Fibroblast of skin of right biceps (primary cell): ENCODE measurements around the gene SORD.
"Not testable (repeated sequence)": the region's sequence is repeated elsewhere in the genome, so short reads cannot be mapped to it uniquely, and the experiment has no call there.

Source experiments
- DNase-seq: peaks from one replicate; pipeline ENCODE4 v3.0.0-alpha.2; 2013

Gene SORD

DNA sequence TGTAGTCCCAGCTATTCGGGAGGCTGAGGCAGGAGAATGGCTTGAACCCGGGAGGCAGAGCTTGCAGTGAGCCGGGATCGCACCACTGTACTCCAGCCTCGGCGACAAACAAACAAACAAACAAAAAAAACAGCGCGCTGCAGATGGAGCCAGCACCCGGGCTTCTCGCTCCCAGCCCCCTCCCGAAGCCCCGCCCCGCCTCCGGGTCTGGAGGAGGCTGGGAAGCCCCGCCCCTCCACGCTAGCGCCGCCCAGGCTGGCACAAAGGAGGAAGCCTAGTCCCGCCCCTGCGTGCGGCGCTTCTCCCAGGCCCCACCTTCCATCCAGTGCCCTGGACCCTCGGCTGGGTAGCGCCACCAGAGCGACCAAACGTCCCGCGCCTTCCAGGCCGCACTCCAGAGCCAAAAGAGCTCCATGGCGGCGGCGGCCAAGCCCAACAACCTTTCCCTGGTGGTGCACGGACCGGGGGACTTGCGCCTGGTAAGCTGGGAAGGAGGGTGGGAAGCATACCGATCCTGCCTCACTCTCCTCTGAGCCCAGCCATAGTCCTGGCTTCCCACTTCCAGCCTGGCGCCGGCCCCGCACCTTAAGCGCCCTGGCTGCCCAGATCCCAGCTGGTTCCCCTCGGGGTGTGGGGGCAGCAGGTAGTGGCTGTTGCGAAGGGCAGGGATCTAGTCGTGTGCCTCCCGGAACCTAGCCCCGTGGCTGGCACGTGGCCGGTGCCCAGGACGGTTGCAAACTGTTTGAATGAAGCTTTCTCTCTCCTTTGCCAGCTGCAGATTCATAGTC, at the start of gene SORD:
TSS of gene SORD (plus strand) at position 325 of the 788 bp plus-strand sequence. CDS start at position 414, 89 bp downstream.
- peak; percentile 84 for DNase-seq

DNA sequence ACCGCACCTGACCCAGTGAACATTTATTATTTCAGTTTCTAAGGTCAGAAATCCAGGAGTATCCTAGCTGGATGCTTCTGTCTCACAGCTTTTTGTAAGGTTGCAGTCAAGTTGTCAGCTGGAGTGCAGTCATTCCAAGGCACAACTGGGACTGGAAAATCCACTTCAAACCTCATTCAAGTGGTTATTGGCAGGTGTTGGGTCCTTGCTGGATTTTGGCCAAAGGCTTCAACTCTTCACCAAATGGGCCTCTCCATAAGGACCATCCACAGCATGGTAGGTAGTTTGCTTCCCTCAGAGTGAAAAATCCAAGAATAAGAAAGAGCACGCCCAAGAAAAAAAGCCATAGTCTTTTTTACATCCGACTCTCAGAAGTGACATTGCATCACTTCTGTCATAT, 46.8 kb upstream of the SORD start:
- not testable (repeated sequence) for DNase-seq

- not testable (repeated sequence) for DNase-seq
These were observed 45.2 kb upstream of the SORD start for GRCh38 chr15:44977781-44978180.

- DNase-seq: not testable (repeated sequence)
These were observed 43.2 kb upstream of the SORD start for GRCh38 chr15:44979617-44980339.

DNA sequence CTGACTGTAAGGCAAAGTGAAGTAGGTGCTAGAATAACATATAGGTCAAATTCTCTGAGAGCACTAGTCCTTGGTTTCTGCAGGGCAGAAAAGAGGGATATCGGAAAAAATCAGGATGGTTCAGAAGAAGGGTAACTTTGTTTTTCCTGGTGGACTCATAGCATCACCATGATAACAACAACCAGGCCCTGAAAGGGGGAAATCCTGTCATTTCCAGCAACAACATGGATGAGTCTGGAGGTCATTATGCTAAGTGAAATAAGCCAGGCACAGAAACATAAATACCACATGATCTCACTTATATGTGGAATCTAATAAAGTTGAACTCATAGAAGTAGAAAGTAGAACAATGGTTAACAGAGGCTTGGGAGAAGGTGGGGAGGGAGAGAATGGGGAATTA, 38.9 kb upstream of the SORD start:
- DNase-seq: not testable (repeated sequence)

DNA sequence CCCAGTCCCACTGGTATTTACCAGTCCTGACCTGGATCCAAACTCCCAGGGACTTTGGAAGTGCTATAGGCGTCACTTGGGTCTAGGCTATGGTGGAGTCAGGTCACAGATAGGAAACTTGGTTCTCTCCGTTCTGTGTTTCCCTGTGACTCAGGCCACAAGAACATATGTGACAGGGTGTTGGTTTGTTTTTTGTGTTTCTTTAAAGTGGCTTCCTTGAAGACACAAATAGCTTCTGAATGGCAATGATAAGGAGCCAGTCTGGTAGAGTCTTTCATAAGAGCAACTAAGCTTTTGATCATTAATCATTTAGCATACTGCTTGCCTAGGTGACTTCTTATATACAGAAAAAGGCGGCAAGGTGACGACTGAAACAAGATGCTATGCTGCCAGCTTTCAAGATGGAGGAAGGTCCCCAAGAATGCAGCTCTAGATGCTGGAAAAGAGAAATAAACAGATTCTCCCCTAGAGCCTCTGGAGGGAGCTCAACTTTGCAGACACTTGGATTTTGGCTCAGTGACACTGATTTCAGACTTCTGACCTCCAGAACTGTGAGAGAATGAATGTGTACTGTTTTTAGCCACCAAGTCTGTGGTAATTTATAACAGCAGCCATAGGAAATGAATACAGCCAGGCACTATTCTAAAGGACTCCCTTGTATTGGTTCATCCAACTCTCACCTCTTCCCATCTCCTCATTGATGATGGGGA, 36.5 kb upstream of the SORD start:
- not testable (repeated sequence) for DNase-seq

- not testable (repeated sequence) for DNase-seq
These were observed 35.3 kb upstream of the SORD start for GRCh38 chr15:44987711-44988110.

DNA sequence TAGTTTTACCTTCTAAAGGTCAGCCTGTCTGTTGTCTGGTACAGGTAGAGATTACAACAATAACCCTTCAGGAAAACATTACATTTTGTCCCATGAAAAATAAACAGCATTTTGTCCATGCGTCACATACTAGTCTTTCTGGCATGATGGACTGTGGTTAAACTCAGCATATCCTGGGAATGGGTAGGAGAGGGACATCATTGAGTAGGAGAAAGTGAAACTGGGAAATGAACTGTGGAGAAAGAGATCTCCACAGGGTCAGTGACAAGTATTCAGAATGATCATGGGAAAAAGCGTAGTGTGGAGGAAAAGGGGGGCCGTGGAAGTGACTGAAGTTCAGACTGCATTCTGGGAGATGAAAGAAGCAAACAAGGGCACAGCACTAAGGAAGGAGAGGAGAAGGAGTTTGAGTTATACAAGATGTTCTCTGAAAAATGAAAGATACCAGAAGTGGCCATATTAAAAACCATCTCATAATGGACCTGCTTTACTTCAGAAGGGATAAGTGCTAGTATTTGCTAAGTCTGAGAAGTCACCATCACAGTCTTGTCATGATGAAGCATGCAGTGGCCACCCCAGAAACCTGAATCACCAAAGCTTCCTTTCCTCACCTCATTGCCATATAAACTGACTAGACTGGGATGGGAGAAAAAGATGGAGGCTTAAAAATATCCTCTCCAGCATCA, 34.7 kb upstream of the SORD start:
- not testable (repeated sequence) for DNase-seq

GRCh38 chr15:44988870-44989219, 34.1 kb upstream of the SORD start:
- not testable (repeated sequence) for DNase-seq

- not testable (repeated sequence) for DNase-seq
These were observed 25.4 kb upstream of the SORD start for GRCh38 chr15:44997632-44998031.

DNA sequence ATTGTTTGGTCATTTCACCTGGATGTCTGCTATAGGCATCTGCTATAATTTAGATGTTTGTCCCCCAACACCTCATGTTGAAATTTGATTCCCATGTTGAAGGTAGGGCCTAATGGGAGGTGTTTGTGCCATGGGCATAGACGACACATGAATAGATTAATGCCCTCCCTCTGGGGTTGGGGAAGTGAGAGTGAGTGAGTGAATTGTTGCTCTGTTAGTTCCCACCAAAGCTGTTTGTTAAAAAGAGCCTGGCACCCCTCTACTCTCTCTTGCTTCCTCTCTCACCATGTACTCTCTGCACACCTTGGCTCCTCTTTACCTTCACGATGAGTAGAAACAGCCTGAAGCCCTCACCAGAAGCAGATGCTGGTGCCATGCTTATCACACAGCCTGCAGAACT, 23.9 kb upstream of the SORD start:
- no peak for DNase-seq

DNA sequence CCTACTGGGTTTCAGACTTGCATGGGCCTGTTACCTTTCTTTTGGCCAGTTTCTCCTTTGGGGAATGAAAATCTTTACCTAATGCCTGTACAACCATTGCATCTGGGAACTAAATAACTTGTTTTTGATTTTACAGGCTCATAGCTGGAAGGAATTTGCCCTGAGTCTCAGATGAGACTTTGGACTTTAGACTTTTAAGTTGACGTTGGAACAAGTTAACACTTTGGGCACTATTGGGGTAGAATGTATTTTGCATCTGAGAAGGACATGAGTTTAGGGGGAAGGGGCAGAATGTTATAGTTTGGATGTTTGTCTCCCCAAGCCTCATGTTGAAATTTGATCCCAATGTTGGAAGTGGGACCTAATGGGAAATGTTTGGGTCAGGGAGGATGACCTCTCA, 21.8 kb upstream of the SORD start:
- DNase-seq: not testable (repeated sequence)

GRCh38 chr15:45003731-45004410, 19.1 kb upstream of the SORD start:
- DNase-seq: not testable (repeated sequence)

DNA sequence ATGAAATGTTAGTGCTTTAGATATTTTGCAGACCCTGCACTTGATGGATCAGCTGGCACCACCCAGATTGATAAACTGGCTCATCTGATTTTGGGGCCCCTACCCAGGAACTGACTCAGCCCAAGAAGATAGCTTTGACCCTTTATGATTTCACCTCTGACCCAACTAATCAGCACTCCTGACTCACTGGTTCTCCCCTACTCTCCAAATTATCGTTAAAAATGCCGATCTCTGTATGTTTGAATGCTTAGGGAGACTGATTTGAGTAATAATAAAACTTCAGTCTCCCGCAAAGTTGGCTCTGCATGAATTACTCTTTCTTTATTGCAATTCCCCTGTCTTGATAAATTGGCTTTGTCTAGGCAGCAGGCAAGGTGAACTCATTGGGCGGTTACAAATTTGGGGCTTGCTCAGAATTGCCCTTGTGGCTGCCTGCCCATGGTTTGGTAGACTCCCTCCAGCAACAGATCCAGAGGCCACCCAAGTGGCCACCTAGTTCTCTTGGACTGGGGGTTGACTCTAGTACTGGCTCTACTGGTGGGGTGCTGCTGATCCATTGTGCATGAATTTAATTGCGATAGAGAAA, 18.3 kb upstream of the SORD start:
- DNase-seq: not testable (repeated sequence)

DNA sequence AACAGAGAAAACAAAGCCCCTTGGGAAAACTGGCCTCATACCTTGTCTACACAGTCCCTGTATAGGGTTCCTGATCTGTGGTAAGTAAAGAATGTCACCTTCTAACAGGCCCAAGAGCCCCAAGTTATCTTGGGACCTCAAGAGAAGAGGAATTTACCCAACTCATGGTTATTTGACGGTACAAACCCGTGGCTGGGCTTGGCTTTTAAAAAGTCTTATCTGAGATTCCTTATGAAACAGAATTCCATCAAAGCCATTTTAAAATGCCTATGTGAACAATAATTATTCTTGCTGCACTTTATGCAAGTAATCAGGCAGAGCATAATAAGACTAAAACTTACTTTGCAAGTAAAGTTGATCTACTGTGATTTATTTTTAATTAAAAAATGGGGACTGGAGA, 13.9 kb upstream of the SORD start:
- no peak for DNase-seq

DNA sequence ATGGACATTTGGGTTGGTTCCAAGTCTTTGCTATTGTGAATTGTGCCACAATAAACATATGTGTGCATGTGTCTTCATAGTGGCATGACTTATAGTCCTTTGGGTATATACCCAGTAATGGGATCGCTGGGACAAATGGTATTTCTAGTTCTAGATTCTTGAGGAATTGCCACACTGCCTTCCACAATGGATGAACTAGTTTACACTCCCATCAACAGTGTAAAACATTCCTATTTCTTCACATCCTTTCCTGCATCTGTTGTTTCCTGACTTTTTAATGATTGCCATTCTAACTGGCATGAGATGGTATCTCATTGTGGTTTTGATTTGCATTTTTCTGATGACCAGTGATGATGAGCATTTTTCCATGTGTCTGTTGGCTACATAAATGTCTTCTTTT, 7.9 kb upstream of the SORD start:
- DNase-seq: not testable (repeated sequence)

DNA sequence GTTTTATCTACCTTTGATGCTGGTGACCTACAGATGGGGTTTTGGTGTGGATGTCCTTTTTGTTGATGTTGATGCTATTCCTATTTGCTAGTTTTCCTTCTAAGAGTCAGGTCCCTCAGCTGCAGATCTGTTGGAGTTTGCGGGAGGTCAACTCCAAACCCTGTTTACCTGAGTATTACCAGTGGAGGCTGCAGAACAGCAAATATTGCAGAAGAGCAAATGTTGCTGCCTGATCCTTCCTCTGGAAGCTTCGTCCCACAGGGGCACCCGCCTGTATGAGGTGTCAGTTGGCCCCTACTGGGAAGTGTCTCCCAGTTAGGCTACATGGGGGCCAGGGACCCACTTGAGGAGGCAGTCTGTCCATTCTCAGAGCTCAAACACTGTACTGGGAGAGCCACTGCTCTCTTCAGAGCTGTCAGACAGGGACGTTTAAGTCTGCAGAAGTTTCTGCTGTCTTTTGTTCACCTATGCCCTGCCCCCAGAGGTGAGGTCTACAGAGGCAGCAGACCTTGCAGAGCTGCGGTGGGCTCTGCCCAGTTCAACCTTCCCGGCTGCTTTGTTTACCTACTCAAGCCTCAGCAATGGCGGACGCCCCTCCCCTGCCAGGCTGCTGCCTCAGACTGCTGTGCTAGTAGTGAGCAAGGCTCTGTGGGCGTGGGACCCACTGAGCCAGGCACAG, 2.6 kb upstream of the SORD start:
- not testable (repeated sequence) for DNase-seq

DNA sequence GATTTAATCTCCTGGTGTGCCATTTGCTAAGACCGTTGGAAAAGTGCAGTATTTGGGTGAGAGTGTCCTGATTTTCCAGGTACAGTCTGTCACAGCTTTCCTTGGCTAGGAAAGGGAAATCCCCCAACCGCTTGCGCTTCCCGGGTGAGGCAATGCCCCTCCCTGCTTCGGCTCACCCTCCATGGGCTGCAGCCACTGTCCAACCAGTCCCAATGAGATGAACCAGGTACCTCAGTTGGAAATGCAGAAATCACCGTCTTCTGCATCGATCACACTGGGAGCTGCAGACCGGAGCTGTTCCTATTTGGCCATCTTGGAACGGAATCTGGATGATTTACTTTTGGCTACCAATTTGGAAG, 2.1 kb upstream of the SORD start:
- DNase-seq: not testable (repeated sequence)

GRCh38 chr15:45021348-45021747, 1.6 kb upstream of the SORD start:
- DNase-seq: peak; percentile 4

DNA sequence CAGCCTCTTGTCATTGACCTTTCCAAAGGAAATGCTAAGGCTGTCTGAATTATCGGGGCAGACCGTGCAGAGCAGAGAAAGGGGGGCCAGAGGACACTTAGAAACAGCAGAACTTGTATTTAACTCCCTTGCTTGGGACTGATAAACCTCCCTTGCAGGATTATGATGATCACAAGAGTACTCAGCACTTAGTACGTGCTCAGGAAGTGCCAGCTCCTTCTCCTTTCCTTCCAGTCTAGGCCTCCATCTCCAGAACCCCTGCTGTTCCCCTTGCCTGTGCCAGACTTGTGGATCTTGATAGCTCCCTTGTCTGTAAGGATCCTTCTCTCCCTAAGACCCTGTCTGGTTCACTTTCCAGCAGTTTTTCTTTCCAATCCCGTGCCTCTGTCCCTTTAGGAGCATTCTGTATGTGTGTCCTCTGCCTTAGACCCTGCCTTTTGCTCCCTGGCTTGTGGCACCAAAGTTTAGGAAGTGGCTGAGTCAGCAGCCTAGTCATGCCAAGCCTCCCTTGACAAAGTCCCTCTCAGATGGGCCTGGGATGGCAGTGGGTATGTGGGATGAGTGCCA, 747 bp downstream of the SORD start:
- DNase-seq: peak; percentile 14

DNA sequence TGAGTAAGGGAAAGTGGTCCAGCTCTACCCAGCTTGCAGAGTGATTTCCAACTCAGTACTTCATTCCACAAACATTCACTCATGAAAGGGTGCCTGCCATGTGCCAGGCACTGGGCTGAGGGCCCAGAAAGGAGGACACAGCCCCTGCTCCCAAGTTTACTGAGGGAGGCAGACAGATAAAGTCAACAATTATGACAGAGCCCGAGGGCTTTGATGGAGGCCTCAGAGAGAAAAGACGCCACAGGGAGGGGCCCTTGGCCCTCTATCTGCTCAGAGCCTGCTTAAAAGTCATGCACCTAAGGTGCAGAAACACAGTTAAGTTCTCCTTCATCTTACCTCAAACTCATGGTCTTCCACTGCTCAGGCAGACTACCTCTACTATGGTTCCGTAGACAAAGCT, 1.7 kb downstream of the SORD start:
- not testable (repeated sequence) for DNase-seq
